IPS DF 4.7 (cell line): Measurements from ENCODE around the gene ALDH3B1.

Experiments used
- DNase-seq: peaks from one replicate; pipeline ENCODE4 v3.0.0-alpha.2; 2013; ENCODE audit warnings: low spot score; ENCODE audit errors: extremely low read depth

ALDH3B1 gene

GRCh38 chr11:68066742-68067141 lies 56.6 kb downstream of the ALDH3B1 start:
- no peak for DNase-seq

- no peak for DNase-seq
These were observed 57.9 kb downstream of the ALDH3B1 start for GRCh38 chr11:68067991-68068390.

DNA sequence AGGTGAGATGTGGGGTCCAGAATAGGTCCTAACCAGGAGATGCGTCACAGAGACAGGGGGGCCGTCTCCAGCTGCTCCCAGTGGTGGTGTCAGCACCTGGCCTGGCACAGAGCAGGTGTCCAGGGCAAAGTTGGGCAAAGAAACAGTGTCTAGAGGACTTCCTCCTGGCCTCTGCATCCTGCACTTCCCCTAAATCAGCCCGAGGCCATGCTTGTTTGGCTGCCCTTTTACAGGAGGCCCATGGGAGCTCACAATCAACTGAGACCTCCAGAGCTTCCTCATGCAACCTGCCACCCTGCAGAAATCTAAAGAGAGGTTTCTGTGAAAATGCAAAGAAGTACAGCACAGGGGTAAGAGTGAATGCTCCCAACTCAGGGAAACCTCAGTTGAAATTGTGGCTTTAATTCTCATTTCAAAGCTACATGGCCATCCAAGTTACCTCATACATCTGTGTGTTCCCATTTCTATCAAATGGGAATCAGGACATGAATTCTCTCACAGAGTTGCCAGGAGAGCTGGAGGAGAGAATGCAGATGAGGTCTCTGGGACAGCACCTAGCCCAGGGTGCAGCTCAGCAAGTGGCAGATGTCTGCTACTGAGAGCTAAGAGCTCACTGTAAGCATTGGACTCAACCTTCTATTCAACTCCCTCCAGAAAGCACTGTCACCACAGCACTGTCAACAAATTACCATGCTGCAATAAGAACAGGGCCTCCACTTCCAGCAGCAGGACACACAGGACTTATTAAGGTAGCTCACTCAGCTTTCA lies 61.3 kb downstream of the ALDH3B1 start:
- no peak for DNase-seq

- DNase-seq, result no peak
These were observed 64.6 kb downstream of the ALDH3B1 start for GRCh38 chr11:68074584-68075352.

GRCh38 chr11:68076371-68077042 lies 66.4 kb downstream of the ALDH3B1 start:
- no peak for DNase-seq

DNA sequence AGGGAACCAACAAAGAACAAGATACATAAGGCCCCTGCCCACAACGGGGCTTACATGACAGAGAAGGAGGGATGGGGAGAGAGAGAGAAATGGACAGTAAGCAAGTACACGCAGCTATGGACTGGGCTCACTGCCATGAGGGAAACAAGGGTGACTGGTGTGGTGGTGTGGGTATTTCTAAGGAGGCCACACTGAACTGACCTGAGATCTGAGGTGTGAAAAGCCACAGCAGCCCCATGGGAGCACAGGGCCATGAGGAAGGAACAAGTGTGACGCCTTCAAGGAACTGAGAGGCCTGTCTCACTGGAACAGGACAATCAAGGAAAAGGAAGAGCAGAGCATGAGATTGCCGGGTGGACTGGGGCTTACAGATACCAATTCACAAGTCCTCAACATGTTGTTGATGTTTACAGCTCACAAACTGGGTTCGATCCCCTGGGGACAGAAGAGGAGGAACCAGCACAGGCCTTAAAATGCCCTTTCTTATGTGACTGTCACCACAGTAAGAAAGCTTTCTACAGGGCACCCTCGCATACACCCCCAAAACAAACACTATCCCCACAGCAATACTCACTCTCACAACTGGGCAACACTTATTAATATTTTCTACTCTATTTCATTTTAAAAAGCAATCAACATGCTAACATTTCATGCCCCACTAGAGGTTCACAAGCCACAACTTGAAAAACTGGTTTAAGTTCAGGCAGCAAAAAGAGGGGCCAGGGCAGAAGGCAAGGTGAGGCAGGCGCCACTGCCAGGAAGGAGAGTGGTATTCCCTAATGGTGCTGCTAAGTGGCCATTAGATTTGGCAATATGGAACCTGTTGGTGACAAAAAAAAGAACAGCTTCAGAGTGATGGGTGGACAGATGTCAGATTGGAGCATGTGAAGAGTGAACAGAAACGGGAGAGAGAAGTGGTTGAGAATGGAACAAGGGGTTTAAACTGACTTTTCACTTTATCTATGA lies 67.8 kb downstream of the ALDH3B1 start:
- DNase-seq, result no peak
